Common myeloid progenitor, CD34-positive (primary cell): Measurements from ENCODE around the gene RTL10.

ENCODE experiments used
- CTCF ChIA-PET: fragments of 350-600 bp; sonication (Branson Sonifier 250); formaldehyde crosslinking; loops from one replicate; lab custom pipeline; 2021; ENCODE audit warnings: antibody characterized with exemption; lab: Charles Lee
- POLR2A ChIA-PET: fragments of 350-600 bp; sonication (Branson Sonifier 250); formaldehyde crosslinking; loops from one replicate; lab custom pipeline; 2021; ENCODE audit warnings: antibody characterized with exemption; lab: Charles Lee
- DNase-seq, 3 donors: peaks; one replicate each; pipeline versions ENCODE4 v3.0.0 to v3.0.0-alpha.2; 2013
- H3K27ac ChIP-seq, 2 experiments: 1 replicate in 1 of 2; 2 replicates in 1 of 2; pipeline ENCODE4 v1.7.0; 2013; ENCODE audit warnings: inconsistent platforms in 2 of 2, low read length in 2 of 2, mild to moderate bottlenecking in 2 of 2, low read depth in 1 of 2, moderate library complexity in 1 of 2; ENCODE audit not compliant: severe bottlenecking in 2 of 2, insufficient read depth in 1 of 2, poor library complexity in 1 of 2
- H3K27me3 ChIP-seq, 5 experiments: replicated peaks in 2 of 5; 1 replicate in 3 of 5; 2 replicates in 2 of 5; pipeline versions ENCODE4 v1.6.1 to v1.7.0; 2013; ENCODE audit warnings: low read length in 4 of 5, mild to moderate bottlenecking in 2 of 5, moderate library complexity in 2 of 5, inconsistent platforms in 1 of 5; ENCODE audit not compliant: insufficient read depth in 5 of 5, control insufficient read depth in 4 of 5
- H3K36me3 ChIP-seq, 4 experiments: 1 replicate in 2 of 4; 2 replicates in 2 of 4; pipeline versions ENCODE4 v1.6.1 to v1.7.0; 2013; ENCODE audit warnings: low read length in 3 of 4, control low read depth in 1 of 4, mild to moderate bottlenecking in 1 of 4; ENCODE audit not compliant: control insufficient read depth in 4 of 4, insufficient read depth in 4 of 4
- H3K4me1 ChIP-seq, 4 experiments: 1 replicate in 3 of 4; 2 replicates in 1 of 4; pipeline versions ENCODE4 v1.6.1 to v1.7.1; 2013; ENCODE audit warnings: low read length in 3 of 4, mild to moderate bottlenecking in 3 of 4, control low read depth in 1 of 4, inconsistent platforms in 1 of 4, moderate library complexity in 1 of 4; ENCODE audit not compliant: control insufficient read depth in 4 of 4, insufficient read depth in 4 of 4; ENCODE audit errors: control extremely low read depth in 1 of 4
- H3K4me3 ChIP-seq, 7 experiments: 1 replicate in 4 of 7; 2 replicates in 3 of 7; pipeline versions ENCODE4 v1.5.1 to v1.7.0; 2013; ENCODE audit warnings: mild to moderate bottlenecking in 7 of 7, low read length in 6 of 7, moderate library complexity in 6 of 7, inconsistent platforms in 2 of 7, low read depth in 2 of 7, control low read depth in 1 of 7; ENCODE audit not compliant: insufficient read depth in 4 of 7, control insufficient read depth in 1 of 7; ENCODE audit errors: extremely low read depth in 1 of 7
- H3K9me3 ChIP-seq, 5 experiments: 1 replicate in 4 of 5; 2 replicates in 1 of 5; pipeline versions ENCODE4 v1.6.1 to v1.7.1; 2013; ENCODE audit warnings: low read length in 4 of 5, mild to moderate bottlenecking in 2 of 5, inconsistent platforms in 1 of 5, low read depth in 1 of 5, moderate library complexity in 1 of 5; ENCODE audit not compliant: control insufficient read depth in 4 of 5, insufficient read depth in 2 of 5; ENCODE audit errors: control extremely low read depth in 1 of 5
- WGBS: methylation state at CpG from one replicate; pipeline ENCODE4 v1.1.5; 2013; ENCODE audit not compliant: insufficient coverage; 5-methylcytosine and 5-hydroxymethylcytosine counted together

Gene RTL10

GRCh38 chr22:19875061-19875530 lies 20.4 kb upstream of the RTL10 start:
- no peaks in the 10 kb centered on the region for H3K27me3 ChIP-seq
- peaks cover 0 to 3% (median 0%) of the 10 kb centered on the region in 4 experiments for H3K4me1 ChIP-seq
- WGBS, result 97% methylated on average over 10 of the region's 12 CpGs
- CTCF ChIA-PET, result interaction anchor here (1.0 to 2.0 kb wide), 2 partner anchors 10 to 55 kb away, joined by 3 to 4 read pairs; no protein-coding TSS in a partner anchor
- no peak overlapping the region for H3K4me3 ChIP-seq
- peaks cover 0 to 15% (median 3%) of the 10 kb centered on the region in 4 experiments for H3K36me3 ChIP-seq
- H3K27ac ChIP-seq, result no peak overlapping the region
- no peaks in the 10 kb centered on the region for H3K9me3 ChIP-seq
- POLR2A ChIA-PET, result no interaction called here
- DNase-seq, result no peak

DNA sequence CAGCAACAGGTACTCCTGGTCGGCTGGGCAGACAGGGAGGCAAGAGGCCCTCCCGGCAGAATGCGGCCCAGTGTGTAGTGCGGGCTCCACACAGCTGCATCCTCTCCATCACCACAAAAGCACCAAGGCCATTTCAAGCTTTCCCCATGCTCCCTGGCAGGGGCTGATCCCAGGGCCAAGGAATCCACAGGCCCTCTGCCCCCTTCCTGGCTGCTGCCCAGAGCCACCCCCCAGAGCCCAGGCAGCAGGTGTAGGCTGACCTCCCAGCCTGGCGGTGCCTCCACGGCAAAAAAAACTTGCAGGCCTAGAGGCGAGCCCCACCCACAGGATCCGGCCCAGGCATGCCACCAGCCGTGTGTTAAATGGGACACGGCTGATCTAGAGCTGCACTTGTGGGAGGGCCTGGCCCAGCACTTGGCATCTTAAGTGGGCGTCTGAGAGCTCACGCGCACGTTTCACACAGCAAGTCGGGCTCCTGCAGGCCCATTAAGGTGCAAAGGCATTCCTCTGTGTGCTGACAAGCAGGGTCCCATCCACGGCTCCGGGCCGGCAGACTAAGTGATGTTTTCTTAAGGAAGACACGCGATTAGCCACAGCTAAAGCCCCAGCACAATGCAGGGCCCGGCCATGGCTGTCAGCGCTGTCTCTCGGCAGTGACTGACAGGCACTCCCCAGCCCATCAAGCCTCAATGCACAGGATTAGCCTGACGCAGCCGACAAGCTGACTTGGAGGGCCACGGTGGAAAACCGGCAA lies 19.8 kb upstream of the RTL10 start:
- H3K4me1 ChIP-seq, result peaks cover 0 to 3% (median 0%) of the 10 kb centered on the region in 4 experiments
- no peak for DNase-seq
- H3K36me3 ChIP-seq, result peaks cover 0 to 12% (median 3%) of the 10 kb centered on the region in 4 experiments

DNA sequence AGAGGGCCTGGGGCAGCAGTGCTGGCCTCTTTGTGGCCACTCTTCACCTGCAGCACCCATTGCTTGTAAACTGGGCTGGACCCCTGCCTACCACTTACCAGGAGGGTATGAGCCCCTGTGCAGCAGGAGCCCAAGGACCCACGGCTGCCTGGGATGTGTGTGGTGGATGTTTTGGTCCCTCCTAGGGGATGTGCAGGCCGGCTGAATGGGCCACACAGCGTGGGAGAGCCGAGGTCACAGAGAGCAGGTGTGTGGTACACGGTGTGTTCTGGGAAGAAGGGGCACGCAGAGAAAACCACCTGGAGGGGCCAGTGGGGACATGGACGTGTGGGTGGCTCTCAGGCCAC lies 19.3 kb upstream of the RTL10 start:
- Histone ChIP-seq H3K27ac (no peak overlapping the region), H3K4me3 (no peak overlapping the region), H3K4me1 (peaks cover 0 to 3% (median 0%) of the 10 kb centered on the region in 4 experiments), H3K27me3 (no peaks in the 10 kb centered on the region), H3K36me3 (peaks cover 0 to 12% (median 3%) of the 10 kb centered on the region in 4 experiments), H3K9me3 (no peaks in the 10 kb centered on the region)
- WGBS, result 97% methylated on average over 7 of the region's 7 CpGs
- DNase-seq, result no peak
- ChIA-PET POLR2A (no interaction called here), CTCF (no interaction called here)

More for the DNA sequence above, 19.8 kb upstream of the RTL10 start:
- 97% methylated on average over 27 of the region's 27 CpGs for WGBS
- H3K9me3 ChIP-seq, result no peaks in the 10 kb centered on the region
- H3K27me3 ChIP-seq, result no peaks in the 10 kb centered on the region
- H3K4me3 ChIP-seq, result no peak overlapping the region
- ChIA-PET CTCF (no interaction called here), POLR2A (no interaction called here)
- no peak overlapping the region for H3K27ac ChIP-seq

GRCh38 chr22:19873138-19873959 lies 18.7 kb upstream of the RTL10 start:
- POLR2A ChIA-PET, result no interaction called here
- CTCF ChIA-PET, result interaction anchor here (1.0 kb wide), 1 partner anchor 80 kb away, joined by 3 read pairs; no protein-coding TSS in a partner anchor
- H3K9me3 ChIP-seq, result no peaks in the 10 kb centered on the region
- WGBS, result 96% methylated on average over 22 of the region's 27 CpGs
- no peak for DNase-seq
- peaks cover 0 to 3% (median 0%) of the 10 kb centered on the region in 4 experiments for H3K4me1 ChIP-seq
- H3K36me3 ChIP-seq, result peaks cover 0 to 9% (median 3%) of the 10 kb centered on the region in 4 experiments
- H3K27me3 ChIP-seq, result no peaks in the 10 kb centered on the region
- H3K4me3 ChIP-seq, result no peak overlapping the region
- H3K27ac ChIP-seq, result no peak overlapping the region

DNA sequence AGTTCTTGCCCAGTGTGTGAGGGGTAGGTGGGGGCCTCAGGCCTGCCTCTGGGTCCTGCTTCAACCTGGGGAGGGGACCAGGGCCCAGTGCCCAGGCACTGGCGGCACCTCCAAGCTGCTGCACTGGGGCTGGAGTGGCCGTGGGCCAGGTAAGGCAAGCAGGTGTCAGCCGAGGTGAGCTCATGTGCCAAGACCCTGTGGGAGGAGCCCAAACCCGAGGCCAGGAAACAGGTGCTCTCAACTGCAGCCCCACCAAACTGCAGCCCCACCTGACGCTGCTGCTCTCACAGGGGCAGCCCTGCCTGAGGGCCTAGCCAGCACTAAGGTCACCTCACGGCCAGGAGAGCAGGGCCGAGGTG lies 18.1 kb upstream of the RTL10 start:
- no peak for DNase-seq
- Histone ChIP-seq H3K36me3 (peaks cover 0 to 4% (median 3%) of the 10 kb centered on the region in 4 experiments), H3K27me3 (no peaks in the 10 kb centered on the region), H3K9me3 (no peaks in the 10 kb centered on the region), H3K27ac (no peak overlapping the region), H3K4me1 (peaks cover 0 to 3% (median 0%) of the 10 kb centered on the region in 4 experiments), H3K4me3 (no peak overlapping the region)
- POLR2A ChIA-PET, result no interaction called here
- WGBS, result 74% methylated on average over 6 of the region's 7 CpGs
- CTCF ChIA-PET, result interaction anchor here (1.0 kb wide), 1 partner anchor 81 kb away, joined by 3 read pairs; no protein-coding TSS in a partner anchor

DNA sequence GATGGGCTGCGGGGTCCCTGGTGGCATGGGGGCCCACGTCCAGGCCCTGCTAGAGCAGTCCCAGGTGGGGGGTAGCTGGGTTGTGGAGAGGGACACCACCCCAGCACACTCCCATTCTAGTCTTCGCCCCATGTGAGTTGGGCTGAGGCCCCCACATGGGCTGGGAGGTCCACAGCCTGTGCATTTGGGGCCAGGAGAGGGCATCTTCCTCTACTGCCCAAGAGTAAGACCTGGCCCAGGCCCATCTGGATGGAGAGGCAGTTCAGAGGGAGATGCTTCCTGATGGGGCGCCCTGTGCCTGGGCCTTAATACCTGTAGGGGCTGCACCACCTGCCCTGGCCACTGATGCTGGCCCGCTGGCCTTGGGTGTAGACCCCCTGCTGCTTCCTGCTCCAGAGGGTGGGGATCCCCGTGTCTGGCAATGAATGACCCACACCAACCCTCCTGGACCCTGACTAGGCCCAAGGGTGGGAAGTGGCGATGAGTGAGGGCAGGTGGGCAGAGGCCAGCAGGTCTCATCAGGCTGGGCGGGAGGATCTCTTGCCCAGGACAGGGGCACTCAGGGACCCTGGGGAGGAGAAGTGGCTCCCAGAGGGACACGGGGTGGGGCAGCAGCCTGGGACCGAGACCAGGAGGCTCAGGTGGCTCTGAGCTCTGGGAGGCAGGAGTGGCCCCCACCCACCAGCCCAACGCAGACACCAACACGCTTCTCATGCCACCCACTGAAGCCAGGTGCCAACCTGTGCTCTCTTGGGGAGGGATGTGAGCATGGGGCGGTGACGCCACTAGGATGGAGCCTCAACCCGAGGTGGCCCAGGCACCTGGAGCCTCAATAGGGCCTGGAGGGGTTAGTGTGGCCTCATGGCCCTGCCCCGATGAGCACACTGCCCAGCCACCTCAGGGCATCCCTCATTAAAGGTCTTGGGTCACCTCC lies 17.4 kb upstream of the RTL10 start:
- Histone ChIP-seq H3K27ac (no peak overlapping the region), H3K27me3 (no peaks in the 10 kb centered on the region), H3K4me3 (no peak overlapping the region), H3K4me1 (peaks cover 0 to 3% (median 0%) of the 10 kb centered on the region in 4 experiments), H3K36me3 (peaks cover 0 to 4% (median 3%) of the 10 kb centered on the region in 4 experiments), H3K9me3 (no peaks in the 10 kb centered on the region)
- ChIA-PET POLR2A (no interaction called here), CTCF (interaction anchor here (1.0 to 1.4 kb wide), 2 partner anchors 13 to 82 kb away, joined by 3 to 6 read pairs; no protein-coding TSS in a partner anchor)
- 94% methylated on average over 12 of the region's 16 CpGs for WGBS
- DNase-seq, result no peak
